Body of pancreas (tissue), 4 donors: ENCODE results near the gene HINT1. TPM values are rescaled to one million over a fixed set of nuclear protein-coding genes. Genes with fewer than 3 reads are reported as not detected.
"Not testable (repeated sequence)": the region's sequence is repeated elsewhere in the genome, so short reads cannot be mapped to it uniquely, and the experiment has no call there.

Experiments
- ATAC-seq: fragments of 150-250 bp; one replicate; pipeline ENCODE4 v1.9.1; 2016
- DNase-seq, 4 donors: peaks; one replicate each; pipeline ENCODE4 v3.0.0-alpha.2; 2019
- H3K27ac ChIP-seq, 4 donors: fragments of 200-600 bp; sonication (generic); 1 replicate in 3 of 4; 2 replicates in 1 of 4; pipeline versions ENCODE4 v1.5.1 to v1.6.1; 2016 to 2019; ENCODE audit warnings: mild to moderate bottlenecking in 1 of 4, mixed read lengths in 1 of 4, moderate library complexity in 1 of 4
- H3K27me3 ChIP-seq, 2 donors: fragments of 200-600 bp; sonication (generic); one replicate each; pipeline ENCODE4 v1.6.0; 2016; ENCODE audit warnings: mild to moderate bottlenecking in 1 of 2
- H3K36me3 ChIP-seq, 2 donors: fragments of 200-600 bp; sonication (generic); replicated peaks in 1 of 2; 2 replicates each; pipeline ENCODE4 v1.5.1; 2016; ENCODE audit warnings: low read depth in 2 of 2; ENCODE audit not compliant: insufficient read depth in 1 of 2
- H3K4me1 ChIP-seq: fragments of 200-600 bp; sonication (generic); one replicate; pipeline ENCODE4 v1.6.0; 2016
- H3K4me3 ChIP-seq, 2 donors: fragments of 200-600 bp; sonication (generic); 1 replicate in 1 of 2; 2 replicates in 1 of 2; pipeline ENCODE4 v1.5.1; 2016 to 2019
- H3K9me3 ChIP-seq, 3 donors: fragments of 200-600 bp; sonication (generic); 1 replicate in 2 of 3; 2 replicates in 1 of 3; pipeline ENCODE4 v1.5.1; 2016
- POLR2A ChIP-seq, 3 donors: fragments of 450-650 bp; IDR thresholded peaks; one replicate each; pipeline ENCODE4 v1.6.1; 2016; ENCODE audit warnings: antibody characterized with exemption in 3 of 3, mild to moderate bottlenecking in 2 of 3
- WGBS, 2 donors: methylation state at CpG; one replicate each; pipeline ENCODE4 v1.1.5; 2017; 5-methylcytosine and 5-hydroxymethylcytosine counted together
- intact Hi-C: fragments of 100-400 bp; cut with DNase I; formaldehyde crosslinking; loops from one replicate; pipeline ENCODE4 v1.15.1; 2023
- total RNA-seq, 2 donors: library from RNA; depleted of rRNA; stranded (reverse); fragments of >200 nt; gene quantifications; one replicate each; pipeline ENCODE4 v1.1.0, GENCODE V29; 2016
- TF ChIP-seq, protein P1 (sequence below), 7 experiments: fragments of 450-650 bp in 4 of 7; fragments of 200-600 bp in 3 of 7; sonication (generic) in 3 of 7; IDR thresholded peaks; one replicate each; pipeline ENCODE4 v1.5.1; 2016 to 2019; ENCODE audit warnings: antibody characterized with exemption in 7 of 7

Gene HINT1
- total RNA-seq, 2 donors from 2014 or later = 89.8 to 109 TPM

DNA sequence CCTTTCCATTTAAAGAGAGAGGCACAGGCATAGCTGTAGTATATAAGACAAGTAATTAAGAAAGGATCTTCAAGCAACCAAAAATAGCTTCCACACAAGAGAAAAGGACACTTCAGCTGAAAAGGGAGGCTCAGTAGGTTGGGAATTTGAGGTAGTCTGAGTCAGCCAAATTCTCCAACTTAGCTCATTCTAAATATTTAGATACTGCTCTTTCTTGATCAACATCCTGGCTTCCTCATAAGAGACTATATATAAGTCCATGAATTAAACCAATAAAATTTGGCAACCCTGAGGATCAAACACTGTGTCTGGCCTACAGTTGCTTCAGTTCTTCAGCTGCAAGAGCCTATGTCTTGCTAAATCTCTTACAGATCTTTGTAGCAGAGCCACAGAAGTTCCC is 17.8 kb downstream of the HINT1 start:
- no peaks in the 10 kb centered on the region for H3K9me3 ChIP-seq
- H3K27me3 ChIP-seq = no peaks in the 10 kb centered on the region
- no peak overlapping the region for H3K27ac ChIP-seq
- TF ChIP-seq POLR2A (IDR thresholded peaks at IDR 0.05) = no peak
- TF ChIP-seq, protein P1, sequence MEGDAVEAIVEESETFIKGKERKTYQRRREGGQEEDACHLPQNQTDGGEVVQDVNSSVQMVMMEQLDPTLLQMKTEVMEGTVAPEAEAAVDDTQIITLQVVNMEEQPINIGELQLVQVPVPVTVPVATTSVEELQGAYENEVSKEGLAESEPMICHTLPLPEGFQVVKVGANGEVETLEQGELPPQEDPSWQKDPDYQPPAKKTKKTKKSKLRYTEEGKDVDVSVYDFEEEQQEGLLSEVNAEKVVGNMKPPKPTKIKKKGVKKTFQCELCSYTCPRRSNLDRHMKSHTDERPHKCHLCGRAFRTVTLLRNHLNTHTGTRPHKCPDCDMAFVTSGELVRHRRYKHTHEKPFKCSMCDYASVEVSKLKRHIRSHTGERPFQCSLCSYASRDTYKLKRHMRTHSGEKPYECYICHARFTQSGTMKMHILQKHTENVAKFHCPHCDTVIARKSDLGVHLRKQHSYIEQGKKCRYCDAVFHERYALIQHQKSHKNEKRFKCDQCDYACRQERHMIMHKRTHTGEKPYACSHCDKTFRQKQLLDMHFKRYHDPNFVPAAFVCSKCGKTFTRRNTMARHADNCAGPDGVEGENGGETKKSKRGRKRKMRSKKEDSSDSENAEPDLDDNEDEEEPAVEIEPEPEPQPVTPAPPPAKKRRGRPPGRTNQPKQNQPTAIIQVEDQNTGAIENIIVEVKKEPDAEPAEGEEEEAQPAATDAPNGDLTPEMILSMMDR (IDR thresholded peaks at IDR 0.05) = no peak
- H3K4me3 ChIP-seq = no peak overlapping the region
- intact Hi-C loops = no loop called here
- no peaks in the 10 kb centered on the region for H3K36me3 ChIP-seq
- no peak for ATAC-seq
- no peaks in the 10 kb centered on the region for H3K4me1 ChIP-seq
- no peak for DNase-seq

DNA sequence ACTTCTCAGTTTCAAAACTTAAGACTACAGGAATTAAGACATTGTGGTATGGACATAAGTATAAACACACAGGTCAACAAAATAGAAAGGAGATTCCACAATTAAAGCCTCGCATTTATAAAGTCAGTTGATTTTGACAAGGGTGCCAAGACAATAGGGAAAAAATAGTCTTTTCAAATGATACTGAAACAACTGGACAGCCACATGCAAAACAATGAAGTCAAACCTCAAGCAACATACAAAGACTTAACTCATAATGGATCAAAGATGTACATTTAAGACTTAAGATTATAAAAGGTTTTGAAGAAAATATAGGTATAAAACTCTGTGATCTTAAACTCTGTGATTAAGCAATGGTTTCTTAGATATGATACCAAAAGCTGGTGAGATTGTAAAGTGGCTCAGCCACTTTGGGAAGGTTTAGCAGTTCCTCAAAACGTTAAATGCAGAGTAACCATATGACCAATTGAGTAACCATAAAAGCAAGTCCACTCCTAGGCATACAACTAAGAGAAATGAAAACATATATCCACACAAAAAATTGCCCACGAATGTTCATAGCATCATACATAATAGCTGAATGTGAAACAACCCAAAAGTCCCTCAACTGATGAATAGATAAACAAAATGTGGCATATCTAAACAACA is 22.0 kb downstream of the HINT1 start:
- no peaks in the 10 kb centered on the region for H3K36me3 ChIP-seq
- H3K4me1 ChIP-seq = no peaks in the 10 kb centered on the region
- H3K27ac ChIP-seq = no peak overlapping the region
- H3K9me3 ChIP-seq = no peaks in the 10 kb centered on the region
- no peaks in the 10 kb centered on the region for H3K27me3 ChIP-seq
- DNase-seq (no peak), ATAC-seq (no peak)
- intact Hi-C loops = no loop called here
- no peak overlapping the region for H3K4me3 ChIP-seq
- WGBS, 2 donors = 31 to 44% methylated on average over 3 of the region's 3 CpGs
- TF ChIP-seq, protein P1 (IDR thresholded peaks at IDR 0.05) = no peak
- no peak for TF ChIP-seq POLR2A (IDR thresholded peaks at IDR 0.05)

DNA sequence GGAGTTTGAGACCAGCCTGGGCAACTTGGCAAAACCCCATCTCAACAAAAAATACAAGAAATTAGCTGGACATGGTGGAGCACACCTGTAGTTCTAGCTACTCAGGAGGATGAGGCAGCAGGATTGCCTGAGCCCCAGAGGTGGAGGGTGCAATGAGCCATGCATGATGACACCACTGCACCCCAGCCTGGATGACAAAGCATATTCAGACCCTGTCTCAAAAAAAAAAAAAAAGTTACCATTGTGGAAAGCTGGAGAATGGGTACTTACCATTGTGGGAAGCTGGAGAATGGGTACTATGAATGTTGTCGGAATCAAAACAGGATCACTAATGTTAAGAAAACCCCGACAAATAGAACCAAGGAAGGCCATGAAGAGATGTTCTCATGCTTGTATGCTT is 25.7 kb downstream of the HINT1 start:
- TF ChIP-seq POLR2A (IDR thresholded peaks at IDR 0.05) = no peak
- TF ChIP-seq, protein P1 (IDR thresholded peaks at IDR 0.05) = no peak
- intact Hi-C loops = no loop called here
- ATAC-seq (no peak), DNase-seq (no peak)
- H3K27me3 ChIP-seq = no peaks in the 10 kb centered on the region
- 86% methylated on average over 2 of the region's 2 CpGs for WGBS, 2 donors
- no peak overlapping the region for H3K4me3 ChIP-seq
- H3K4me1 ChIP-seq = no peaks in the 10 kb centered on the region
- no peaks in the 10 kb centered on the region for H3K9me3 ChIP-seq
- H3K27ac ChIP-seq = no peak overlapping the region
- H3K36me3 ChIP-seq = no peaks in the 10 kb centered on the region

DNA sequence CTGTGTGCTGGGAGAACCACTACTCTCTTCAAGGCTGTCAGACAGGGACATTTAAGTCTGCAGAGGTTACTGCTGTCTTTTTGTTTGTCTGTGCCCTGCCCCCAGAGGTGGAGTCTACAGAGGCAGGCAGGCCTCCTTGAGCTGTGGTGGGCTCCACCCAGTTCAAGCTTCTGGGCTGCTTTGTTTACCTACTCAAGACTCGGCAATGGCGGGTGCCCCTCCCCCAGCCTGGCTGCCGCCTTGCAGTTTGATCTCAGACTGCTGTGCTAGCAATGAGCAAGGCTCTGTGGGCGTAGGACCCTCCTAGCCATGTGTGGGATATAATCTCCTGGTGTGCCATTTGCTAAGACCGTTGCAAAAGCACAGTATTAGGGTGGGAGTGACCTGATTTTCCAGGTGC is 26.6 kb downstream of the HINT1 start:
- DNase-seq, intact Hi-C loops, H3K9me3 ChIP-seq, H3K27me3 ChIP-seq, H3K36me3 ChIP-seq, ATAC-seq, H3K27ac ChIP-seq, H3K4me1 ChIP-seq, H3K4me3 ChIP-seq: not testable (repeated sequence)
- WGBS, 2 donors = 72 to 92% methylated on average over 5 of the region's 5 CpGs

DNA sequence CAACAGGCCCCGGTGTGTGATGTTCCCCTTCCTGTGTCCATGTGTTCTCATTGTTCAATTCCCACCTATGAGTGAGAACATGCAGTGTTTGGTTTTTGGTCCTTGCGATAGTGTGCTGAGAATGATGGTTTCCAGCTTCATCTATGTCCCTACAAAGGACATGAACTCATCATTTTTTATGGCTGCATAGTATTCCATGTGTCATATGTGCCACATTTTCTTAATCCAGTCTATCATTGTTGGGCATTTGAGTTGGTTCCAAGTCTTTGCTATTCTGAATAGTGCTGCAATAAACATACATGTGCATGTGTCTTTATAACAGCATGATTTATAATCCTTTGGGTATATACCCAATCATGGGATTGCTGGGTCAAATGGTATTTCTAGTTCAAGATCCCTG is 32.0 kb downstream of the HINT1 start:
- intact Hi-C loops, ATAC-seq, H3K9me3 ChIP-seq, DNase-seq, H3K4me1 ChIP-seq, H3K36me3 ChIP-seq, H3K4me3 ChIP-seq, H3K27ac ChIP-seq, H3K27me3 ChIP-seq: not testable (repeated sequence)
- 87 to 100% methylated on average over 1 to 2 of the region's 2 CpGs for WGBS, 2 donors

DNA sequence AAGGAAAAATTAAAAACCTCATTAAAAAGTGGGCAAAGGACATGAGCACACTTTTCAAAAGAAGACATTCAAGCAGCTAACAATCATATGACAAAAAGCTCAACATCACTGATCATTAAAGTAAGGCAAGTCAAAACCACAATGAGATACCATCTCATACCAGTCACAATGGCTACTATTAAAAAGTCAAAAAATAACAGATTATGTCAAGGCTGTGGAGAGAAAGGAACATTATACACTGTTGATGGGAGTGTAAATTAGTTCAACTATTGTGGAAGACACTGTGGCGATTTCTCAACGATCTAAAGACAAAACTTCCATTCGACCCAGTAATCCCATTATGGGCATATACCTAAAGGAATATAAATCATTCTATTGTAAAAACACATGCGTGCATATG is 35.8 kb downstream of the HINT1 start:
- Histone ChIP-seq H3K4me1 (no peaks in the 10 kb centered on the region), H3K9me3 (peaks cover 0 to 7% (median 0%) of the 10 kb centered on the region in 3 donors), H3K4me3 (no peak overlapping the region), H3K27ac (no peak overlapping the region), H3K27me3 (no peaks in the 10 kb centered on the region), H3K36me3 (no peaks in the 10 kb centered on the region)
- 72 to 79% methylated on average over 4 of the region's 4 CpGs for WGBS, 2 donors
- intact Hi-C loops = no loop called here
- DNase-seq (no peak), ATAC-seq (no peak)
- TF ChIP-seq POLR2A (IDR thresholded peaks at IDR 0.05) = no peak
- TF ChIP-seq, protein P1 (IDR thresholded peaks at IDR 0.05) = no peak

DNA sequence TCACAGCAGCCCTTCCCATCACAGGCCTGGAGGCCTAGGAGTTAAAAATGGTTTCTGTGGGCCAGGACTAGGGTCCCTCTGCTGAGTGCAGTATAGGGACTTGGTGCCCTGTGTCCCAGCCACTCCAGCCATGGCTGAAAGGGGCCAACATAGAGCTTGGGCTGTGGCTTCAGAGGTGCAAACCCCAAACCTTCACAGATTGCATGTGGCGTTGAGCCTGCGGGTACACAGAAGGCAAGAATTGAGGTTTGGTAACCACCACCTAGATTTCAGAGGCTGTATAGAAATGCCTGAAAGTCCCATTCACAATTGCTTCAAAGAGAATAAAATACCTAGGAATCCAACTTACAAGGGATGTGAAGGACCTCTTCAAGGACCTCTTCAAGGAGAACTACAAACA is 37.8 kb downstream of the HINT1 start:
- intact Hi-C loops, H3K27me3 ChIP-seq, H3K4me1 ChIP-seq, H3K36me3 ChIP-seq, H3K27ac ChIP-seq, DNase-seq, H3K4me3 ChIP-seq, ATAC-seq: not testable (repeated sequence)
- 90 to 96% methylated on average over 2 of the region's 2 CpGs for WGBS, 2 donors
- H3K9me3 ChIP-seq = peaks cover 0 to 14% (median 0%) of the 10 kb centered on the region in 3 donors
